GM13977 (cell line): Measurements from ENCODE around the gene SIGLEC1.
A peak's percentile ranks its signal among the peaks of the same experiment; 100 is the strongest.

Experiments used
- DNase-seq: peaks from one replicate; pipeline ENCODE4 v3.0.0; 2012; ENCODE audit warnings: low spot score
- in situ Hi-C: fragments of 300-500 bp; cut with MboI; formaldehyde crosslinking; loops from one replicate; pipeline ENCODE4 v1.12.0; 2022; ENCODE audit warnings: low sequenced_read_pairs, low pct_unique_long_range_greater_than_20kb, mixed read lengths, inconsistent platforms; ENCODE audit not compliant: unreplicated experiment
- TF ChIP-seq, protein P1 (sequence below): IDR thresholded peaks from 2 replicates; pipeline ENCODE4 v1.5.1; 2012; ENCODE audit warnings: mild to moderate bottlenecking, control low read depth; ENCODE audit not compliant: insufficient read depth; ENCODE audit errors: extremely low read depth, missing control alignments

Gene SIGLEC1

GRCh38 chr20:3696745-3697587, 15.4 kb downstream of the SIGLEC1 start:
- in situ Hi-C loops = no loop called here
- TF ChIP-seq, protein P1, sequence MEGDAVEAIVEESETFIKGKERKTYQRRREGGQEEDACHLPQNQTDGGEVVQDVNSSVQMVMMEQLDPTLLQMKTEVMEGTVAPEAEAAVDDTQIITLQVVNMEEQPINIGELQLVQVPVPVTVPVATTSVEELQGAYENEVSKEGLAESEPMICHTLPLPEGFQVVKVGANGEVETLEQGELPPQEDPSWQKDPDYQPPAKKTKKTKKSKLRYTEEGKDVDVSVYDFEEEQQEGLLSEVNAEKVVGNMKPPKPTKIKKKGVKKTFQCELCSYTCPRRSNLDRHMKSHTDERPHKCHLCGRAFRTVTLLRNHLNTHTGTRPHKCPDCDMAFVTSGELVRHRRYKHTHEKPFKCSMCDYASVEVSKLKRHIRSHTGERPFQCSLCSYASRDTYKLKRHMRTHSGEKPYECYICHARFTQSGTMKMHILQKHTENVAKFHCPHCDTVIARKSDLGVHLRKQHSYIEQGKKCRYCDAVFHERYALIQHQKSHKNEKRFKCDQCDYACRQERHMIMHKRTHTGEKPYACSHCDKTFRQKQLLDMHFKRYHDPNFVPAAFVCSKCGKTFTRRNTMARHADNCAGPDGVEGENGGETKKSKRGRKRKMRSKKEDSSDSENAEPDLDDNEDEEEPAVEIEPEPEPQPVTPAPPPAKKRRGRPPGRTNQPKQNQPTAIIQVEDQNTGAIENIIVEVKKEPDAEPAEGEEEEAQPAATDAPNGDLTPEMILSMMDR = no peak

DNA sequence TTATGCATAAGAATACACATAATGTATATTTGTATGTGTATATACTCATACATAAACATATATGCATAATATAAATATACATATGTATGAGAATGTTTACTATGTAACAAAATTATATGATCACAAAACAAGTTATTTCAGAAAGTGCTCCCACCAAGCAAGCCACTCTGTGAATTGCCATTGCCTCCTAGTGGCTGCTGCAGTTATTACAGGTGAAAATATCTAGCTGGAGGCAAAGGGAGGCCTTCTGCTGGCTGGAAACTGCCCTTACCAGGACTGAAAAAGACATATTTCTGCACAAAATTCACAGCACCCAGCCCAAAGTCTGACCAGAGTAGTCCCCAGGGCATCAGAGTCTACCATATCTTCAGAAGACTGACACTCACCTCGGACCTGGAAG, 16.2 kb downstream of the SIGLEC1 start:
- no peak for DNase-seq
- in situ Hi-C loops = no loop called here
- TF ChIP-seq, protein P1 = peak; percentile 34

More at GRCh38 chr20:3696745-3697587, 15.4 kb downstream of the SIGLEC1 start:
- no peak for DNase-seq

DNA sequence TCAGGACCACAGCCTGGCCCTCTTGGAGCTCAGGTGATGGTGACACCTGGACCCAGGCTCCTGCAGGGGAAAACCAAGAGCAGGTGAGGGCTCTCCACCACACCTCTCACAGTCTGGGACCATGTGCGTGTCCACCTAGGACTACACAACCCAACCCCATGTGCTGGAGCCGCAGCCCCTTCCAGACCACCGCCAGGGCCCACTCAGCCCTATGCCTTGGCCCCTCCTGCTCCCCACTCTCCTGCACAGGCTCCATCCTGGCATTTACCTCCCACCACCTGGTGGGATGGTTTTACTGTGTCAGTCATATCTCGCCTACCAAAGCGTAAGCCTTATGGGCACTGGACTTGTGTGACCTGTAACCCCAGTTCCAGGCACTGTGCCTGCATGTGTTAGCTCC, 17.5 kb downstream of the SIGLEC1 start:
- in situ Hi-C loops = no loop called here
- TF ChIP-seq, protein P1 = no peak
- no peak for DNase-seq

DNA sequence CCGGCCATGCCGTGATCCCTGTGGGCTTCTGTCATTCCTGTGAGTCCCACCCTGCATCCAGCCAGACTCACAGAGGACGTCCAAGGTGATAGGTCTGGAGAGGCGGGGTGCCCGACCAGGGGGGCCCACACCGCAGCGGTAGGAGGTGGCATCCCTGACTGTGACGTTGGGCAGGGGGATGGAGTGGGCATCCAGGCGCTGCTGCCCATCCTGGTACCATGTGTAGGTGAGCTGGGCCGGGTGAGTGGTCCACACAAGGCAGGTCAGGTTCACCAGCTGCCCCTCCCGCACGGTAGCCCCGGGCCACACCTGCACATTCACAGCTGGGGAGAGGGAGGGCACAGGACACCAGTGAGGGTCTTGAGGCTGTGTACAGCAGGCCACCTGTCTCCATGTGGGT, 19.0 kb downstream of the SIGLEC1 start:
- no peak for DNase-seq
- TF ChIP-seq, protein P1 = no peak
- in situ Hi-C loops = no loop called here

- TF ChIP-seq, protein P1 = no peak
- in situ Hi-C loops = no loop called here
- no peak for DNase-seq
These were observed 19.6 kb downstream of the SIGLEC1 start for GRCh38 chr20:3692706-3693294.

DNA sequence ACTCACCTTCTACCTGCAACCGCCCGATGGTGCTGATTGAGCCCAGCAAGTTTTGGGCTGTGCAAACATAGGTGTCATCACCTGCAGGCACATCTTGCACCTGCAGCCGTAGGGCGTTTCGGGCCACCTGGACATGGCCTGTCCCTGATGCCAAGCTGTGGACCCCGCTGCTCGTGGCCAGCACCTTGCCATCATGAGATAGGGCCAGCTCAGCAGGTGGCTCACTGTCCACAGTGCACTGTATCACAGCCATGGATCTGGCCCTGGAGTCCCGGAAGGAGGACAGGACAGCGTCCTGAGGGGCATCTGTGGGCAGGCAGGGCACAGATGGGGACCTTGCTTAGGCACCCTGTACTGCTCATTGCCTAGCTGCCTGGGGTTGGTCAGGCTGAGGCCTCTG, 20.5 kb downstream of the SIGLEC1 start:
- no peak for DNase-seq

More for the DNA sequence above, 20.5 kb downstream of the SIGLEC1 start:
- TF ChIP-seq, protein P1 = no peak
- in situ Hi-C loops = no loop called here
